Karpas-422 (cell line): ENCODE results near the gene DPYSL5. TPM values are rescaled to one million over a fixed set of nuclear protein-coding genes. Genes with fewer than 3 reads are reported as not detected.
A peak's percentile ranks its signal among the peaks of the same experiment; 100 is the strongest.
"Not testable (repeated sequence)": the region's sequence is repeated elsewhere in the genome, so short reads cannot be mapped to it uniquely, and the experiment has no call there.

Experiments
- DNase-seq: peaks from one replicate; pipeline ENCODE4 v3.0.0-alpha.2; 2015
- H2AFZ ChIP-seq: fragments of 200-600 bp; sonication (generic); 2 replicates; pipeline ENCODE4 v1.6.1; 2014; ENCODE audit warnings: antibody characterized with exemption, low read length, mixed read lengths
- H3K27ac ChIP-seq: fragments of 200-600 bp; sonication (generic); 2 replicates; pipeline ENCODE4 v1.5.1; 2014; ENCODE audit warnings: mild to moderate bottlenecking, low read length, moderate library complexity
- H3K27me3 ChIP-seq: fragments of 200-600 bp; sonication (generic); 2 replicates; pipeline ENCODE4 v1.6.1; 2014; ENCODE audit warnings: low read length, mixed read lengths
- H3K36me3 ChIP-seq: fragments of 200-600 bp; sonication (generic); 2 replicates; pipeline ENCODE4 v1.6.1; 2014; ENCODE audit warnings: low read length, mixed read lengths; ENCODE audit not compliant: insufficient read depth
- H3K4me1 ChIP-seq: fragments of 200-600 bp; sonication (generic); 2 replicates; pipeline ENCODE4 v1.6.1; 2014; ENCODE audit warnings: mild to moderate bottlenecking, low read length, mixed read lengths
- H3K4me2 ChIP-seq: fragments of 200-600 bp; sonication (generic); 2 replicates; pipeline ENCODE4 v1.6.1; 2014; ENCODE audit warnings: low read length, low read depth, mild to moderate bottlenecking; ENCODE audit not compliant: poor library complexity, severe bottlenecking
- H3K4me3 ChIP-seq: fragments of 200-600 bp; sonication (generic); 2 replicates; pipeline ENCODE4 v1.5.1; 2014; ENCODE audit warnings: mild to moderate bottlenecking, antibody characterized with exemption, low read length, mixed read lengths
- H3K79me2 ChIP-seq: fragments of 200-600 bp; sonication (generic); 2 replicates; pipeline ENCODE4 v1.6.1; 2014; ENCODE audit warnings: mild to moderate bottlenecking, low read length, mixed read lengths
- H3K9ac ChIP-seq: fragments of 200-600 bp; sonication (generic); 2 replicates; pipeline ENCODE4 v1.6.0; 2014; ENCODE audit warnings: low read length
- H3K9me2 ChIP-seq: fragments of 200-600 bp; sonication (generic), shearing (Covaris generic); replicated peaks from 2 replicates; pipeline ENCODE4 v1.6.0; 2014; ENCODE audit warnings: mild to moderate bottlenecking, low read length, moderate library complexity; ENCODE audit not compliant: insufficient read depth
- H3K9me3 ChIP-seq: fragments of 300-700, 200-600 bp; sonication (generic); 2 replicates; pipeline ENCODE4 v1.6.1; 2014; ENCODE audit warnings: low read length, mixed read lengths
- H4K20me1 ChIP-seq: fragments of 200-600 bp; sonication (generic); 2 replicates; pipeline ENCODE4 v1.6.1; 2014; ENCODE audit warnings: mild to moderate bottlenecking, antibody characterized with exemption, low read length, low read depth; ENCODE audit not compliant: insufficient read depth
- total RNA-seq: library from RNA; depleted of rRNA; stranded (reverse); fragments of >200 nt; shearing (Covaris generic); gene quantifications from 2 replicates; pipeline ENCODE4 v1.2.3, GENCODE V29; 2014; ENCODE audit warnings: low replicate concordance

Gene DPYSL5
- total RNA-seq, 1 experiment from 2014 or later, result not detected

DNA sequence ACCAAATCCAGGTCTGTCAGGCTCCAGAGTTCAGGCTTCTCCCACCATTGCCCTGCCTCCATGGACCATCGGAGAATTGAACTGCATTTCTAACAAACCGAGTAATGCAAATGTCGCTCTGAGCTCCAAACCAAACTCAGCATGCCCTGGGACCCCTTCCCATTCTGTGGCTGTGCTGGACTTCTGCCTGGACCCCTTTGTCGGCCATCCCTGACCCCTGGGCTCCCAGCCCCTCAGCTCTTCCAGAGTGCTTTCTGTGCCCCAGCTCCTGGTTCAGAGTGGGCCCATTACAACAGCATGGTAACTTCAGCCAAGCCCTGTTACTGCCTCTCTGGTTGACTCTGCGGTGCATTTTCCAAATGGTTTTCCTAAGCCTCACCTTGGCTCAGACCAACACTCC lies 67.4 kb downstream of the DPYSL5 start:
- no peak overlapping the region for H3K27ac ChIP-seq
- no peaks in the 10 kb centered on the region for H3K36me3 ChIP-seq
- H3K27me3 ChIP-seq, result no peaks in the 10 kb centered on the region
- no peak overlapping the region for H2AFZ ChIP-seq
- H3K9me3 ChIP-seq, result no peaks in the 10 kb centered on the region
- no peak for DNase-seq
- H3K9me2 ChIP-seq, result no peaks in the 10 kb centered on the region
- H3K4me1 ChIP-seq, result no peaks in the 10 kb centered on the region
- no peaks in the 10 kb centered on the region for H4K20me1 ChIP-seq
- no peak overlapping the region for H3K9ac ChIP-seq
- no peak overlapping the region for H3K4me3 ChIP-seq
- H3K4me2 ChIP-seq, result no peak overlapping the region
- H3K79me2 ChIP-seq, result no peaks in the 10 kb centered on the region

DNA sequence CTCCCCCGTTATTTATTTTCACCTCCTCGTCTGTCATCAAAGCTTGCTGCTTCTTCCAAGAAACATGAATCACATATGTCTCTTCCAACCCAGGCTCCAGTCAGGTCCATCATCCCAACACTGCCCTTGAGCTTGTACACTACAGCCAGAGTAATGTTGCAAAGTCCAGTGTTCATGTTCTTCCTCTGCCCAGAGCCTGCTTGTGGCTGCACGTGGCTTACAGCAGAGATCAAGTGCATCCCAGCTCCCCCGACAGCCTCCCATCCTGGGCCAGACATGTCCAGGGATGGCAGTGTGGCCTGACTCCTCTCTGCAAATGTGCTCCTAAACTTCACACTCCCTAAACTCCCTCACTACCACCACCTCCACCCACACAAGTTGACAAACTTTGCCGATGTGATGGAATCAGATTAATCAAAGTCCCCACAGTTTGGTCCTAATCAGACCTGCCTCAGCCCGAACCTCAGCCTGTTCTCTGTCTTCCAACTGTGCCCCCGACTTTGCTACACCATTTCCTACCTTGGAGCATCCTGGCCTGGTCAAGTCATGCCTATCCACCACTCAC lies 68.3 kb downstream of the DPYSL5 start:
- H3K9me2 ChIP-seq, result no peaks in the 10 kb centered on the region
- H3K9me3 ChIP-seq, result no peaks in the 10 kb centered on the region
- no peaks in the 10 kb centered on the region for H4K20me1 ChIP-seq
- no peaks in the 10 kb centered on the region for H3K79me2 ChIP-seq
- no peak overlapping the region for H3K4me2 ChIP-seq
- H3K9ac ChIP-seq, result no peak overlapping the region
- H3K27ac ChIP-seq, result no peak overlapping the region
- DNase-seq, result no peak
- no peaks in the 10 kb centered on the region for H3K4me1 ChIP-seq
- no peak overlapping the region for H2AFZ ChIP-seq
- H3K4me3 ChIP-seq, result no peak overlapping the region
- no peaks in the 10 kb centered on the region for H3K27me3 ChIP-seq
- no peaks in the 10 kb centered on the region for H3K36me3 ChIP-seq

DNA sequence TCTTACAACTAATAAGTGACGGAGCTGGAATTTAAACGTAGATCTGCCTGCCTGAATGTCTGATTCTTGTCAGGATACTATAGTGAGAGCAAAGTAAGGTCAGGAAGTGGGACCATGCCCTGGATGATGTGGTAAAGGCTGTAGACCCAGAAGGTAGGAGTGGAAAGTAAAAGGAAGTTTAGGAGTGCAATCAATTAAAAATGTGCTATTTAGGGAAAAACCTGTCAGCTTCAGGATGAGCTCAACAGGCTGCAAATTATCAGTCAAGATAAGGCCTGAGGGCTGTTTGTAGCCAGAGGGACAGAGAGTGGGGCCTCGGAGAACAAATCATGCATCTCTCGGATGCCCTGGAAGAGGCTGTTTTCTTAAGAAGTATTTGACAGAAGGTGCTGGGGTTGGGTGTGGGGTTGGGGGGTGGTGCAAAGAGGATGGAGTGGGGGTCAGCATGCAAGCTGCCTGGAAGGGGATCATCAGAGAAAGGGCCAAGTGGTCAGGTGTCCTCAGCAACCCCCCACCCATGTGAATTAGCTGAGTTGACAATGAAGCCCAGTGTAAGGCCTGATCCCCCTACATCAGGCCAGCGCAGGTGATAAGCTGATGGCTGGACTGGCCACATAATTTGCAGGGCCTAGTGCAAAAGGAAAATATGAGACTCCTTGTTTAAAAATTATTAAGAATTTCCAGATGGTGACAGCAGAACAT lies 69.4 kb downstream of the DPYSL5 start:
- Histone ChIP-seq H3K4me3 (no peak overlapping the region), H3K9me3 (no peaks in the 10 kb centered on the region), H2AFZ (no peak overlapping the region), H3K9ac (no peak overlapping the region), H3K79me2 (no peaks in the 10 kb centered on the region), H3K4me1 (peaks cover 5% of the 10 kb centered on the region), H3K36me3 (no peaks in the 10 kb centered on the region), H3K9me2 (no peaks in the 10 kb centered on the region), H3K27ac (no peak overlapping the region), H4K20me1 (no peaks in the 10 kb centered on the region), H3K27me3 (no peaks in the 10 kb centered on the region), H3K4me2 (no peak overlapping the region)
- no peak for DNase-seq

DNA sequence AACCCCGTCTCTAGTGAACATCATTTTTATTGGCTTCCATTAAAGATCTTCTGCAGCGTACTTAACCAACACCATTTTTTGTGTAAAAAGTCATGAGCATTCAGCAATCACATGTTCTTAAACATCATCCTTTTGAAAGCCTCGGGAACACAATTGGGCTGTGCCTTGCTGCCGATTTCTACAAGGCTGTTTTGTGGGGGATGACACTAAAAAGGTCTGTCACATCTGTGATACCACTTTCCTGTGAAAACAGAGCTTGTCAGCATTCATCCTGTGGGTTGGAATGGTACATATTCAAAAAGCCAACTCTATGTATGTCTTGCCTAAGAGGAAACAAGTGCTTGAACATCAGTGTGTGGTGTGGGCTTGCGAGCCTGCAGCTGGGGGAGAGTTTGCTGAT lies 73.4 kb downstream of the DPYSL5 start:
- Histone ChIP-seq H4K20me1 (no peaks in the 10 kb centered on the region), H3K79me2 (no peaks in the 10 kb centered on the region), H3K4me3 (no peak overlapping the region), H3K36me3 (no peaks in the 10 kb centered on the region), H3K27ac (no peak overlapping the region), H3K9me2 (no peaks in the 10 kb centered on the region), H3K9me3 (no peaks in the 10 kb centered on the region), H3K27me3 (no peaks in the 10 kb centered on the region), H3K9ac (no peak overlapping the region), H3K4me2 (no peak overlapping the region), H2AFZ (no peak overlapping the region), H3K4me1 (peaks cover 13% of the 10 kb centered on the region)
- DNase-seq, result no peak

DNA sequence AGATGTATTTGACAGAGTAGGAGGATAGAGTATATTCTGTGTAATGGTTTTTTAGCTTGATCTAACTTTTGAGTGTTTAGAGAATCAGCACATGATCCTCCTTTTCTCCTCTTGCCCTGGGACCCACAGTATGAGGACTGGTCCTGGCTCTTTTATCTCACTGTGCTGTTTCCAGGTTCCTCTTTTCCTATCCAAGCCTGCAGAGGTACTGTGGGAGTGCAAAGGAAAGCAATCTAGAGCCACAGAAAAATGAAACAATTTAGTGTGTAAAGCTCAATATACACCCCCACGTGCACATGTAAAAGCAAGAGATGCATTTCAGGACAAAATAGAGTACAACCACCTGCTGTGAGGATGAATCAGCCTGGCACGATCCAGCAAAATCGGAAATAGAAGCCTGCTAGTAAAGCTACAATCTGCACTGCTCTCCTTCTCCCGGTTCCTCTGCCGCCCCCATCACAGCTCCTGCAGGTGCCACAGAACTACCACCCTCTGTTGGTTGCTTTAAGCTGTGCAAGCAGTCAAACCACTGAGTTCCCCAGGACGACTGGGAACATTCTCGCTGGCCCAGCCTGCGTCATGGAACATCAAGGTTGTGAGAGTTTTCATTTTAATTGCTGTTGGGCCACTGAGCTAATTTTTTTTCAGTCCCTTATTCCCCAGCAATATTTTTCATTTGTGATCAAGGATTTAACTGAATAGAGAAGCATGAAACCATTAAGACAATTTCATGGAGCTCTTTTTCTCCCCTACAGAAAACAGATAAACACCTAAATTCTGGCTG lies 74.7 kb downstream of the DPYSL5 start:
- H3K9ac ChIP-seq, result peak overlapping the region; percentile 40
- peak; percentile 87 for DNase-seq
- H3K9me2 ChIP-seq, result no peaks in the 10 kb centered on the region
- no peaks in the 10 kb centered on the region for H4K20me1 ChIP-seq
- H3K27ac ChIP-seq, result no peak overlapping the region
- H2AFZ ChIP-seq, result peak overlapping the region; percentile 92
- no peaks in the 10 kb centered on the region for H3K9me3 ChIP-seq
- H3K36me3 ChIP-seq, result no peaks in the 10 kb centered on the region
- peaks cover 13% of the 10 kb centered on the region for H3K4me1 ChIP-seq
- peak overlapping the region; percentile 49 for H3K4me2 ChIP-seq
- H3K27me3 ChIP-seq, result no peaks in the 10 kb centered on the region
- H3K79me2 ChIP-seq, result no peaks in the 10 kb centered on the region
- 0 out of 2 replicates have a peak overlapping the region, but pooled peaks have one; percentile 21 for H3K4me3 ChIP-seq

DNA sequence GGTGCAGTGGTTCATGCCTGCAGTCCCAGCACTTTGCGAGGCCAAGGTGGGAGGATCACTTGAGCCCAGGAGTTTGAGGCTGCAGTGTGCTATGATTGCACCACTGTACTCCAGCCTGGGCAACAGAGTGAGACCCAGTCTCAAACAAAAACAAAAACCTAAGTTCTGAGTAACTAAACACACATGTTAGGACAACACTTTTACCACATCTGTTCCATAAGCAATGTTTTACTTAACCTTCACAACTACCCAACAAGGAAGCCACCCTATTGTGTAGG lies 75.2 kb downstream of the DPYSL5 start:
- DNase-seq, H3K4me2 ChIP-seq: not testable (repeated sequence)

DNA sequence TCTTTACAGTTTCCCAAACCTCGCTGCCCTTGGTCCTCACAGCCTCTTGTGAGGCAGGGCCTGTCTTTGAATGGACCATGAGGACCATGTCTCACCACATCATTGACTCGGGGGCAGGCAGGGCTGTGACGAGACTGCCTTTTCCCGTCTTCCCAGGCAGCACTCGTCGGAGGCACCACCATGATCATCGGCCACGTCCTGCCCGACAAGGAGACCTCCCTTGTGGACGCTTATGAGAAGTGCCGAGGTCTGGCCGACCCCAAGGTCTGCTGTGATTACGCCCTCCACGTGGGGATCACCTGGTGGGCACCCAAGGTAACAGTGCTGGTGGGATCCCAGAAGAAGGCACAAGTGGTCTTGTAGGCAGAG lies 76.8 kb downstream of the DPYSL5 start:
- H3K27ac ChIP-seq, result no peak overlapping the region
- H3K79me2 ChIP-seq, result no peaks in the 10 kb centered on the region
- H3K9ac ChIP-seq, result no peak overlapping the region
- H3K4me1 ChIP-seq, result peaks cover 13% of the 10 kb centered on the region
- H3K4me2 ChIP-seq, result no peak overlapping the region
- no peaks in the 10 kb centered on the region for H4K20me1 ChIP-seq
- no peak overlapping the region for H3K4me3 ChIP-seq
- no peaks in the 10 kb centered on the region for H3K9me3 ChIP-seq
- no peaks in the 10 kb centered on the region for H3K36me3 ChIP-seq
- H2AFZ ChIP-seq, result no peak overlapping the region
- DNase-seq, result no peak
- no peaks in the 10 kb centered on the region for H3K9me2 ChIP-seq
- no peaks in the 10 kb centered on the region for H3K27me3 ChIP-seq

More for the DNA sequence above, 75.2 kb downstream of the DPYSL5 start:
- not testable (repeated sequence) for H3K9me3 ChIP-seq, H3K4me3 ChIP-seq, H3K79me2 ChIP-seq, H3K27ac ChIP-seq, H3K9ac ChIP-seq, H3K9me2 ChIP-seq, H3K36me3 ChIP-seq, H2AFZ ChIP-seq, H4K20me1 ChIP-seq, H3K27me3 ChIP-seq
- peaks cover 13% of the 10 kb centered on the region for H3K4me1 ChIP-seq

DNA sequence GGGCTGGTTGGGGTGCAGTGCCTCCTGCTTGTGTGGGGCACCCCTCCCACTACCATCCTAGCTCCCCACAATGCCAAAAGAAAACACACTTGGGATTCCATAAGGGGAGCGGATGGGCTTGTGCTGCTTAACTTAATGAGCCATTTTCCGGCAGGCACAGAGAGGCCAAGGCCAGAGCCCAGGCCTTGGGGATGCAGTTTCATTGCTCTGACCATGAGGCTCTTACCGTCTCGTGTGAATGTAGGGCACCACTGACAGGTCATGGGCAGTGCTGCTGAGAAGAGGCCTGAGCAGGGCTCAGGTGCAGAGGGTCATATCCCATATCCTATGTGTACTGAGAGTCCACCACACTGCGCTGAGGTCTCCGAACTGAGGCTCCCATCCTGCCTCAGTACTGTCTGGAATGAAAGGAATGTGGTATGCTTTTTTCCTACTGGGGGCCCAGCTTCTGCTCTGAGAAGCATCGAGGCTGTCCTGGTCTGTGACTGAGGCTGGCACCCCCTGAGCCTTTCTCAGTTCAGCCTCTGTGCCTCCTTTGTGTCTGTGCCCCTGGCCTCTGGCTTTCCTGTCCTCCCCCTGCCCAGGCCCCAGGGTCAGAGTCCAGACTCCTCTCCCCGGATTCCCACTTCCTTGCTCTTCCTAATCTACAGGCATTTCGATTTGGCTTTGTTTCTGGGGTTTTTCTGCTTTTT lies 77.3 kb downstream of the DPYSL5 start:
- Histone ChIP-seq H3K79me2 (no peaks in the 10 kb centered on the region), H3K4me1 (peaks cover 13% of the 10 kb centered on the region), H3K9me3 (no peaks in the 10 kb centered on the region), H3K4me2 (no peak overlapping the region), H4K20me1 (no peaks in the 10 kb centered on the region), H3K4me3 (no peak overlapping the region), H3K9ac (no peak overlapping the region), H3K9me2 (no peaks in the 10 kb centered on the region), H2AFZ (no peak overlapping the region), H3K27me3 (no peaks in the 10 kb centered on the region), H3K36me3 (no peaks in the 10 kb centered on the region), H3K27ac (no peak overlapping the region)
- no peak for DNase-seq
